DND-41 (cell line): Measurements from ENCODE around the gene KIF18B.

Source experiments
- ATAC-seq: fragments of 200-7000 bp; cut with Tn5 transposase; 3 replicates; pipeline ENCODE4 v1.9.1; 2021; ENCODE audit warnings: low read depth; ENCODE audit not compliant: insufficient read depth
- DNase-seq: peaks from one replicate; pipeline ENCODE4 v3.0.0-alpha.2; 2020
- H2AFZ ChIP-seq: 2 replicates; pipeline ENCODE4 v1.6.0; 2012; ENCODE audit warnings: low read depth, low read length
- H3K27ac ChIP-seq: 2 replicates; pipeline ENCODE4 v1.5.1; 2012; ENCODE audit warnings: low read length, inconsistent platforms
- H3K27me3 ChIP-seq: fragments of 200-600 bp; sonication (generic); 2 replicates; pipeline ENCODE4 v1.6.0; 2012; ENCODE audit warnings: low read length, mild to moderate bottlenecking, inconsistent platforms; ENCODE audit not compliant: insufficient read depth, poor library complexity
- H3K36me3 ChIP-seq: 2 replicates; pipeline ENCODE4 v1.5.1; 2012; ENCODE audit warnings: low read length, inconsistent platforms; ENCODE audit not compliant: insufficient read depth
- H3K4me1 ChIP-seq: 2 replicates; pipeline ENCODE4 v1.5.1; 2012; ENCODE audit warnings: mild to moderate bottlenecking, low read length; ENCODE audit not compliant: insufficient read depth
- H3K4me2 ChIP-seq: 2 replicates; pipeline ENCODE4 v1.6.0; 2012; ENCODE audit warnings: mild to moderate bottlenecking, moderate library complexity, low read length, inconsistent platforms; ENCODE audit not compliant: insufficient read depth
- H3K4me3 ChIP-seq, 2 experiments: fragments of 200-600 bp in 1 of 2; shearing (Covaris generic) in 1 of 2; 2 replicates each; pipeline ENCODE4 v1.5.1; 2012 to 2016; ENCODE audit warnings: inconsistent platforms in 2 of 2, low read length in 2 of 2, mild to moderate bottlenecking in 2 of 2, low read depth in 1 of 2, moderate library complexity in 1 of 2
- H3K79me2 ChIP-seq: 2 replicates; pipeline ENCODE4 v1.6.0; 2012; ENCODE audit warnings: low read length, inconsistent platforms; ENCODE audit not compliant: insufficient read depth
- H3K9ac ChIP-seq: 2 replicates; pipeline ENCODE4 v1.6.0; 2012; ENCODE audit warnings: low read depth, mild to moderate bottlenecking, inconsistent platforms, low read length, moderate library complexity
- H3K9me3 ChIP-seq: 2 replicates; pipeline ENCODE4 v1.5.1; 2012; ENCODE audit warnings: low read length, moderate library complexity, mild to moderate bottlenecking, inconsistent platforms; ENCODE audit not compliant: insufficient read depth, severe bottlenecking
- H4K20me1 ChIP-seq: 2 replicates; pipeline ENCODE4 v1.6.0; 2012; ENCODE audit warnings: low read length; ENCODE audit not compliant: insufficient read depth
- EZH2 ChIP-seq: IDR thresholded peaks from 3 replicates; pipeline ENCODE4 v1.6.1; 2012; ENCODE audit warnings: borderline replicate concordance, low read depth, mild to moderate bottlenecking, moderate library complexity, low read length, inconsistent platforms; ENCODE audit not compliant: severe bottlenecking
- TF ChIP-seq, protein P1 (sequence below): IDR thresholded peaks from 2 replicates; pipeline ENCODE4 v1.5.1; 2012; ENCODE audit warnings: borderline replicate concordance, low read length, moderate library complexity, mild to moderate bottlenecking; ENCODE audit not compliant: poor library complexity, severe bottlenecking; ENCODE audit errors: extremely low read depth

Gene KIF18B

GRCh38 chr17:44911133-44912001, 36.2 kb downstream of the KIF18B start:
- DNase-seq = peak; percentile 56

GRCh38 chr17:44910231-44911106, 37.1 kb downstream of the KIF18B start:
- Histone ChIP-seq H3K4me2 (no peak overlapping the region), H2AFZ (no peak overlapping the region), H3K4me3 (no peak overlapping the region)

More at GRCh38 chr17:44911133-44912001, 36.2 kb downstream of the KIF18B start:
- H2AFZ ChIP-seq = no peak overlapping the region
- peaks cover 2% of the 10 kb centered on the region for H3K27me3 ChIP-seq
- no peak overlapping the region for H3K4me2 ChIP-seq
- H4K20me1 ChIP-seq = no peaks in the 10 kb centered on the region; the same call in 1 of the 2 replicates
- no peak overlapping the region for H3K4me3 ChIP-seq
- H3K9ac ChIP-seq = no peak overlapping the region
- peak; percentile 75 for ATAC-seq
- no peak overlapping the region for H3K27ac ChIP-seq
- H3K9me3 ChIP-seq = no peaks in the 10 kb centered on the region
- H3K36me3 ChIP-seq = no peaks in the 10 kb centered on the region
- H3K79me2 ChIP-seq = no peaks in the 10 kb centered on the region
- H3K4me1 ChIP-seq = no peaks in the 10 kb centered on the region
- TF ChIP-seq, protein P1, sequence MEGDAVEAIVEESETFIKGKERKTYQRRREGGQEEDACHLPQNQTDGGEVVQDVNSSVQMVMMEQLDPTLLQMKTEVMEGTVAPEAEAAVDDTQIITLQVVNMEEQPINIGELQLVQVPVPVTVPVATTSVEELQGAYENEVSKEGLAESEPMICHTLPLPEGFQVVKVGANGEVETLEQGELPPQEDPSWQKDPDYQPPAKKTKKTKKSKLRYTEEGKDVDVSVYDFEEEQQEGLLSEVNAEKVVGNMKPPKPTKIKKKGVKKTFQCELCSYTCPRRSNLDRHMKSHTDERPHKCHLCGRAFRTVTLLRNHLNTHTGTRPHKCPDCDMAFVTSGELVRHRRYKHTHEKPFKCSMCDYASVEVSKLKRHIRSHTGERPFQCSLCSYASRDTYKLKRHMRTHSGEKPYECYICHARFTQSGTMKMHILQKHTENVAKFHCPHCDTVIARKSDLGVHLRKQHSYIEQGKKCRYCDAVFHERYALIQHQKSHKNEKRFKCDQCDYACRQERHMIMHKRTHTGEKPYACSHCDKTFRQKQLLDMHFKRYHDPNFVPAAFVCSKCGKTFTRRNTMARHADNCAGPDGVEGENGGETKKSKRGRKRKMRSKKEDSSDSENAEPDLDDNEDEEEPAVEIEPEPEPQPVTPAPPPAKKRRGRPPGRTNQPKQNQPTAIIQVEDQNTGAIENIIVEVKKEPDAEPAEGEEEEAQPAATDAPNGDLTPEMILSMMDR = peak; percentile 69
- no peak for TF ChIP-seq EZH2

DNA sequence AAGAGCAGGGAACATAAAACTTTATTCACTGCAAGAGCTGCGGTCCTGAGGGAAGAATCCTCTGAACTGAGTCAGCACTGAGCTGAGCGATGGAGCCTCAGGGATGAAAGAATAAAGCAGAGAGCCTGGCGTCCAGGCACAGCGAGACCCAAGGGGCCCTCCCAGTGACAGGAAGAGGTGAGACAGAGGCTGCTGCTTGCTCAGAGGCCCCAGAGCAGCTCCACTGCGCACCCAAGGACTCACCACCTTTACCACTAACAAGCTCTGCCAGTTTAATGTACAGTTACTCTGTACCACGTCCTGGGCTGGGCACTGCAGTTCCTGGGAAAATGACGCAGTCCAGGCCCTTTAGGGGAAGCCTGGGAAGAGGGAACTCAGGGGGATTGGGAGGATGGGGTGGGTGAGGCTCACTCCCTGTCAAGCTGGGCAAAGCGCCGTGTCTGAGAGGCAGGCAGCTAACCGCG, 37.9 kb downstream of the KIF18B start:
- no peaks in the 10 kb centered on the region for H3K9me3 ChIP-seq
- H3K27me3 ChIP-seq = peaks cover 2% of the 10 kb centered on the region
- no peak overlapping the region for H3K27ac ChIP-seq
- no peak for ATAC-seq
- no peak overlapping the region for H3K9ac ChIP-seq
- no peak overlapping the region for H2AFZ ChIP-seq
- H3K4me2 ChIP-seq = no peak overlapping the region
- H3K4me3 ChIP-seq = no peak overlapping the region
- H3K4me1 ChIP-seq = no peaks in the 10 kb centered on the region
- no peaks in the 10 kb centered on the region; the same call in 1 of the 2 replicates for H4K20me1 ChIP-seq
- TF ChIP-seq, protein P1 = no peak
- TF ChIP-seq EZH2 = no peak
- no peaks in the 10 kb centered on the region for H3K79me2 ChIP-seq
- H3K36me3 ChIP-seq = no peaks in the 10 kb centered on the region
- DNase-seq = no peak

More at GRCh38 chr17:44910231-44911106, 37.1 kb downstream of the KIF18B start:
- TF ChIP-seq, protein P1 = no peak
- H3K79me2 ChIP-seq = no peaks in the 10 kb centered on the region
- no peaks in the 10 kb centered on the region for H3K4me1 ChIP-seq
- H4K20me1 ChIP-seq = no peaks in the 10 kb centered on the region; the same call in 1 of the 2 replicates
- ATAC-seq = no peak
- no peaks in the 10 kb centered on the region for H3K9me3 ChIP-seq
- H3K27me3 ChIP-seq = peaks cover 2% of the 10 kb centered on the region
- H3K27ac ChIP-seq = no peak overlapping the region
- no peak overlapping the region for H3K9ac ChIP-seq
- no peaks in the 10 kb centered on the region for H3K36me3 ChIP-seq
- DNase-seq = no peak
